Measurements from ENCODE around the gene ZNF462.

- TF ChIP-seq CTCF (IDR thresholded peaks at IDR 0.05) (no peak), POLR2A (IDR thresholded peaks at IDR 0.05) (no peak)
Observed at GRCh38 chr9:106960258-106960657, 97.3 kb downstream of the ZNF462 start.
